22Rv1 (cell line): ENCODE measurements around the gene SMAD6.

Experiments
- ZFX ChIP-seq: fragments of 450-650 bp; IDR thresholded peaks from 2 replicates; pipeline ENCODE4 v1.6.1; 2017; ENCODE audit warnings: antibody characterized with exemption, borderline replicate concordance
- TF ChIP-seq, protein P1 (sequence below): fragments of 450-650 bp; IDR thresholded peaks from 2 replicates; pipeline ENCODE4 v1.5.1; 2017; ENCODE audit warnings: mild to moderate bottlenecking

DNA sequence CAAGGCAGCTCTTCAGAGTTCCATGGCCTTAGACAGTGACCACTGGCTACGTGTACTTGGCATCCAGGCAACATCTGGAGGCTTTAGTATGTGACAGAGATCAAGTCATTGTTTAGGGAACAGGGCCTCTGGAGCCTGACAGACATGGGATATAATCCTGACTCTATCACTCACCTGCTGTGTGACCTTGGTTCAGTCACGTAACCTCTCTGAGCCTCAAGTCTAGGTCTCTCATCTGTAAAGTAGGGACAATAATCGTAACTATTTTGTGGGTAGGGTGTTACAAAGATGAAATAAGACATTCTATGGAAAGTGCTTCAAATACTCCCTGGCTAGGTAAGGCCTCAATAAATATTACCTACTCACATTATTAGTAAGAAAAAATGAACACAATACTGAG, 114.2 kb downstream of the SMAD6 start:
- TF ChIP-seq, protein P1, sequence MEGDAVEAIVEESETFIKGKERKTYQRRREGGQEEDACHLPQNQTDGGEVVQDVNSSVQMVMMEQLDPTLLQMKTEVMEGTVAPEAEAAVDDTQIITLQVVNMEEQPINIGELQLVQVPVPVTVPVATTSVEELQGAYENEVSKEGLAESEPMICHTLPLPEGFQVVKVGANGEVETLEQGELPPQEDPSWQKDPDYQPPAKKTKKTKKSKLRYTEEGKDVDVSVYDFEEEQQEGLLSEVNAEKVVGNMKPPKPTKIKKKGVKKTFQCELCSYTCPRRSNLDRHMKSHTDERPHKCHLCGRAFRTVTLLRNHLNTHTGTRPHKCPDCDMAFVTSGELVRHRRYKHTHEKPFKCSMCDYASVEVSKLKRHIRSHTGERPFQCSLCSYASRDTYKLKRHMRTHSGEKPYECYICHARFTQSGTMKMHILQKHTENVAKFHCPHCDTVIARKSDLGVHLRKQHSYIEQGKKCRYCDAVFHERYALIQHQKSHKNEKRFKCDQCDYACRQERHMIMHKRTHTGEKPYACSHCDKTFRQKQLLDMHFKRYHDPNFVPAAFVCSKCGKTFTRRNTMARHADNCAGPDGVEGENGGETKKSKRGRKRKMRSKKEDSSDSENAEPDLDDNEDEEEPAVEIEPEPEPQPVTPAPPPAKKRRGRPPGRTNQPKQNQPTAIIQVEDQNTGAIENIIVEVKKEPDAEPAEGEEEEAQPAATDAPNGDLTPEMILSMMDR: no peak
- TF ChIP-seq ZFX: no peak
